Glutamatergic neuron (in vitro differentiated cells): Measurements from ENCODE around the gene ZBTB46. TPM values are rescaled to one million over a fixed set of nuclear protein-coding genes. Genes with fewer than 3 reads are reported as not detected.

Experiments used
- DNase-seq: peaks from one replicate; pipeline ENCODE4 v3.0.0; 2022
- H3K27ac Mint-ChIP-seq: one replicate; pipeline ENCODE4 v1.8.0; 2020; ENCODE audit warnings: mild to moderate bottlenecking, mixed read lengths, inconsistent platforms; ENCODE audit not compliant: unreplicated experiment
- H3K27me3 Mint-ChIP-seq: one replicate; pipeline ENCODE4 v1.8.0; 2020; ENCODE audit warnings: mild to moderate bottlenecking, moderate library complexity, mixed read lengths, inconsistent platforms; ENCODE audit not compliant: unreplicated experiment
- H3K36me3 Mint-ChIP-seq: one replicate; pipeline ENCODE4 v1.8.0; 2020; ENCODE audit warnings: mild to moderate bottlenecking, mixed read lengths, inconsistent platforms; ENCODE audit not compliant: unreplicated experiment
- H3K4me1 Mint-ChIP-seq: one replicate; pipeline ENCODE4 v1.8.0; 2020; ENCODE audit warnings: mild to moderate bottlenecking, low read depth, mixed read lengths, inconsistent platforms; ENCODE audit not compliant: unreplicated experiment
- H3K4me3 Mint-ChIP-seq: one replicate; pipeline ENCODE4 v1.8.0; 2020; ENCODE audit warnings: mild to moderate bottlenecking, mixed read lengths, inconsistent platforms; ENCODE audit not compliant: unreplicated experiment
- H3K9me3 Mint-ChIP-seq: one replicate; pipeline ENCODE4 v1.8.0; 2020; ENCODE audit warnings: mild to moderate bottlenecking, moderate library complexity, mixed read lengths, inconsistent platforms; ENCODE audit not compliant: unreplicated experiment
- total RNA-seq: library from RNA; stranded (reverse); fragmentation: NEBNext Ultra II Directional; extraction: Animal tissue kit (Norgen Biotek cat#: 25700); gene quantifications from one replicate; pipeline ENCODE4 v1.2.1, GENCODE V29; 2021; ENCODE audit not compliant: unreplicated experiment
- TF ChIP-seq, protein P1 (sequence below): fragments of 200-600 bp; sonication (generic); IDR thresholded peaks from one replicate; pipeline ENCODE4 v1.5.0; 2021; ENCODE audit not compliant: partially characterized antibody, unreplicated experiment

ZBTB46 gene
- total RNA-seq, 1 donor from 2014 or later, result 94.4 TPM

- no peaks in the 10 kb centered on the region for H3K36me3 Mint-ChIP-seq
- peak; percentile 76 for DNase-seq
- H3K27me3 Mint-ChIP-seq, result peaks cover 9% of the 10 kb centered on the region
- H3K4me1 Mint-ChIP-seq, result peaks cover 7% of the 10 kb centered on the region
- peaks cover 5% of the 10 kb centered on the region for H3K9me3 Mint-ChIP-seq
- H3K4me3 Mint-ChIP-seq, result no peak within 1 kb of the TSS
- TF ChIP-seq, protein P1, sequence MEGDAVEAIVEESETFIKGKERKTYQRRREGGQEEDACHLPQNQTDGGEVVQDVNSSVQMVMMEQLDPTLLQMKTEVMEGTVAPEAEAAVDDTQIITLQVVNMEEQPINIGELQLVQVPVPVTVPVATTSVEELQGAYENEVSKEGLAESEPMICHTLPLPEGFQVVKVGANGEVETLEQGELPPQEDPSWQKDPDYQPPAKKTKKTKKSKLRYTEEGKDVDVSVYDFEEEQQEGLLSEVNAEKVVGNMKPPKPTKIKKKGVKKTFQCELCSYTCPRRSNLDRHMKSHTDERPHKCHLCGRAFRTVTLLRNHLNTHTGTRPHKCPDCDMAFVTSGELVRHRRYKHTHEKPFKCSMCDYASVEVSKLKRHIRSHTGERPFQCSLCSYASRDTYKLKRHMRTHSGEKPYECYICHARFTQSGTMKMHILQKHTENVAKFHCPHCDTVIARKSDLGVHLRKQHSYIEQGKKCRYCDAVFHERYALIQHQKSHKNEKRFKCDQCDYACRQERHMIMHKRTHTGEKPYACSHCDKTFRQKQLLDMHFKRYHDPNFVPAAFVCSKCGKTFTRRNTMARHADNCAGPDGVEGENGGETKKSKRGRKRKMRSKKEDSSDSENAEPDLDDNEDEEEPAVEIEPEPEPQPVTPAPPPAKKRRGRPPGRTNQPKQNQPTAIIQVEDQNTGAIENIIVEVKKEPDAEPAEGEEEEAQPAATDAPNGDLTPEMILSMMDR, result no peak
- no peak within 1 kb of the TSS for H3K27ac Mint-ChIP-seq
Measured at GRCh38 chr20:63739130-63740069, 91.7 kb downstream of the ZBTB46 start, which contains the start of gene SLC2A4RG. SLC2A4RG (plus strand) TSS chr20:63739776; CDS start chr20:63739913, 137 bp downstream.

GRCh38 chr20:63738687-63739129, 92.4 kb downstream of the ZBTB46 start:
- TF ChIP-seq, protein P1, result no peak
- H3K4me3 Mint-ChIP-seq, result no peak overlapping the region
- peaks cover 9% of the 10 kb centered on the region for H3K9me3 Mint-ChIP-seq
- H3K27me3 Mint-ChIP-seq, result peaks cover 12% of the 10 kb centered on the region
- H3K27ac Mint-ChIP-seq, result no peak overlapping the region
- peak; percentile 80 for DNase-seq
- no peaks in the 10 kb centered on the region for H3K36me3 Mint-ChIP-seq
- H3K4me1 Mint-ChIP-seq, result peaks cover 5% of the 10 kb centered on the region

DNA sequence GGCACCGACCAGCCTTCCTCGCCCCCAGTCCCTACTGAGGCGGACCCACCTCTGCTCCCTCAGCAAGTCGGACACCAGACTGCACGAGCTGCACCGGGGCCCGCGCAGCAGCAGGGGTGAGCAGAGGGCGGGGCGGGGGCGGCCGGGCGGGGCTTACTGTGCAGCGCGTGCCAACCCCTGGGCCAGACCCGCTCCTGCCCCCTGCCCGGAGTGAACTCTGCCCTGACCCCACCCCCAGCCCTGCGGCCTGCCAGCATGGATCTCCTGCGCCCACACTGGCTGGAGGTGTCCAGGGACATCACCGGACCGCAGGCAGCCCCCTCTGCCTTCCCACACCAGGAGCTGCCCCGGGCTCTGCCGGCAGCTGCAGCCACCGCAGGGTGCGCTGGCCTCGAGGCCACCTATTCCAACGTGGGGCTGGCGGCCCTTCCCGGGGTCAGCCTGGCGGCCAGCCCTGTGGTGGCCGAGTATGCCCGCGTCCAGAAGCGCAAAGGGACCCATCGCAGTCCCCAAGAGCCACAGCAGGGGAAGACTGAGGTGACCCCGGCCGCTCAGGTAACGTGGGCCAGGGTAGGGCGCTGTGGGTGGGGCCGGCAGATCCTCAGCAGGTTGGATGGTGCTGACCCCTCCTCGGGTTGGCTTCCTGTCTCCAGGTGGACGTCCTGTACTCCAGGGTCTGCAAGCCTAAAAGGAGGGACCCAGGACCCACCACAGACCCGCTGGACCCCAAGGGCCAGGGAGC, 92.9 kb downstream of the ZBTB46 start:
- H3K4me1 Mint-ChIP-seq, result peaks cover 5% of the 10 kb centered on the region
- DNase-seq, result peak; percentile 46
- no peak overlapping the region for H3K4me3 Mint-ChIP-seq
- TF ChIP-seq, protein P1, result no peak
- peaks cover 11% of the 10 kb centered on the region for H3K27me3 Mint-ChIP-seq
- H3K36me3 Mint-ChIP-seq, result no peaks in the 10 kb centered on the region
- no peak overlapping the region for H3K27ac Mint-ChIP-seq
- H3K9me3 Mint-ChIP-seq, result peaks cover 8% of the 10 kb centered on the region

GRCh38 chr20:63737695-63737944, 93.4 kb downstream of the ZBTB46 start:
- DNase-seq, result no peak
- TF ChIP-seq, protein P1, result no peak
- Mint-ChIP-seq H3K4me3 (no peak overlapping the region), H3K27me3 (peaks cover 11% of the 10 kb centered on the region), H3K9me3 (peaks cover 8% of the 10 kb centered on the region), H3K4me1 (peaks cover 5% of the 10 kb centered on the region), H3K36me3 (no peaks in the 10 kb centered on the region), H3K27ac (no peak overlapping the region)
